Metanephros (tissue), 1 donor: Measurements from ENCODE around the gene GAGE1. TPM values are rescaled to one million over a fixed set of nuclear protein-coding genes. Genes with fewer than 3 reads are reported as not detected.

Experiments
- total RNA-seq: library from RNA; depleted of rRNA; stranded (reverse); fragments of >200 nt; gene quantifications from one replicate; pipeline ENCODE4 v1.2.3, GENCODE V29; 2014

Gene GAGE1
- total RNA-seq = not detected

GRCh38 chrX:49598720-49599119 lies at the start of gene GAGE1:
GAGE1 (plus strand) TSS chrX:49599020; CDS start chrX:49600175, 1,155 bp downstream.

GRCh38 chrX:49550989-49551388 lies 47.8 kb upstream of the GAGE1 start, which contains the start of gene GAGE12E:
GAGE12E (plus strand) TSS chrX:49551289; CDS start chrX:49552444, 1,155 bp downstream.

GRCh38 chrX:49560542-49560941 lies 38.3 kb upstream of the GAGE1 start, which contains the start of gene GAGE12F:
GAGE12F (plus strand) TSS chrX:49560842; CDS start chrX:49561997, 1,155 bp downstream.

GRCh38 chrX:49570100-49570499 lies 28.7 kb upstream of the GAGE1 start, which contains the start of gene GAGE12G:
GAGE12G (plus strand) TSS chrX:49570400; CDS start chrX:49571555, 1,155 bp downstream.

GRCh38 chrX:49579649-49580048 lies 19.2 kb upstream of the GAGE1 start, which contains the start of gene GAGE12H:
GAGE12H (plus strand) TSS chrX:49579949; CDS start chrX:49581104, 1,155 bp downstream.

GRCh38 chrX:49589196-49589595 lies 9.6 kb upstream of the GAGE1 start, which contains the start of gene GAGE2A:
GAGE2A (plus strand) TSS chrX:49589496; CDS start chrX:49590651, 1,155 bp downstream.

Other genes starting within 250 kb of the GAGE1 start
- not detected for gene GAGE12C, start 66.8 kb upstream of the GAGE1 start, total RNA-seq
- gene GAGE12D, start 57.3 kb upstream of the GAGE1 start, total RNA-seq = not detected
- gene GAGE12E, start 47.7 kb upstream of the GAGE1 start, total RNA-seq = not detected
- not detected for gene GAGE12F, start 38.2 kb upstream of the GAGE1 start, total RNA-seq
- gene GAGE12G, start 28.6 kb upstream of the GAGE1 start, total RNA-seq = not detected
- not detected for gene GAGE12H, start 19.1 kb upstream of the GAGE1 start, total RNA-seq
- gene GAGE2A, start 9.5 kb upstream of the GAGE1 start, total RNA-seq = not detected
- gene PAGE1, start 97.0 kb downstream of the GAGE1 start, total RNA-seq = not detected
- gene PAGE4, start 230.3 kb downstream of the GAGE1 start, total RNA-seq = not detected